Right lobe of liver (tissue), 4 donors: ENCODE measurements around the gene SCIN.

Source experiments
- CTCF ChIP-seq, 4 donors: fragments of 200-600 bp in 3 of 4; fragments of 450-650 bp in 1 of 4; IDR thresholded peaks; one replicate each; pipeline versions ENCODE4 v1.5.1 to v1.8.0; 2016 to 2022; ENCODE audit warnings: antibody characterized with exemption in 4 of 4, mild to moderate bottlenecking in 2 of 4
- POLR2A ChIP-seq: fragments of 450-650 bp; IDR thresholded peaks from one replicate; pipeline ENCODE4 v1.6.1; 2017; ENCODE audit warnings: antibody characterized with exemption, mild to moderate bottlenecking
- donor health status: DM: no; HTN: no; CAD: no.
- donor health status: DM: no; HTN: no; CAD: no.
- donor health status: DM: no; HTN: yes; CAD: no.

- no peak for TF ChIP-seq POLR2A
- TF ChIP-seq CTCF (IDR thresholded peaks at IDR 0.05): no peak
Measured at GRCh38 chr7:12564996-12565764, 5.3 kb upstream of the SCIN start.
